Measurements from ENCODE around the gene CNTLN.

- TF ChIP-seq RAD21 (conservative IDR thresholded peaks at IDR 0.05 in 1 of 2, IDR thresholded peaks at IDR 0.05 in 1 of 2) (no peak), MAX (IDR thresholded peaks at IDR 0.05) (no peak), CTCF (IDR thresholded peaks at IDR 0.05) (no peak), RCOR1 (IDR thresholded peaks at IDR 0.05; ENCODE audit: low read depth, low read length) (no peak), HOXA7 (CRISPR knock-in tag; IDR thresholded peaks at IDR 0.05) (no peak)
- TF ChIP-seq, protein P1, sequence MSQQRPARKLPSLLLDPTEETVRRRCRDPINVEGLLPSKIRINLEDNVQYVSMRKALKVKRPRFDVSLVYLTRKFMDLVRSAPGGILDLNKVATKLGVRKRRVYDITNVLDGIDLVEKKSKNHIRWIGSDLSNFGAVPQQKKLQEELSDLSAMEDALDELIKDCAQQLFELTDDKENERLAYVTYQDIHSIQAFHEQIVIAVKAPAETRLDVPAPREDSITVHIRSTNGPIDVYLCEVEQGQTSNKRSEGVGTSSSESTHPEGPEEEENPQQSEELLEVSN (IDR thresholded peaks at IDR 0.05; ENCODE audit: borderline replicate concordance, low read depth): no peak
- TF ChIP-seq, protein P2, sequence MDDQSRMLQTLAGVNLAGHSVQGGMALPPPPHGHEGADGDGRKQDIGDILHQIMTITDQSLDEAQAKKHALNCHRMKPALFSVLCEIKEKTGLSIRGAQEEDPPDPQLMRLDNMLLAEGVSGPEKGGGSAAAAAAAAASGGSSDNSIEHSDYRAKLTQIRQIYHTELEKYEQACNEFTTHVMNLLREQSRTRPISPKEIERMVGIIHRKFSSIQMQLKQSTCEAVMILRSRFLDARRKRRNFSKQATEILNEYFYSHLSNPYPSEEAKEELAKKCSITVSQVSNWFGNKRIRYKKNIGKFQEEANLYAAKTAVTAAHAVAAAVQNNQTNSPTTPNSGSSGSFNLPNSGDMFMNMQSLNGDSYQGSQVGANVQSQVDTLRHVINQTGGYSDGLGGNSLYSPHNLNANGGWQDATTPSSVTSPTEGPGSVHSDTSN (IDR thresholded peaks at IDR 0.05): no peak
Observed at GRCh38 chr9:17319864-17320263, 185.0 kb downstream of the CNTLN start.
